Activated naive CD8-positive, alpha-beta T cell treated with anti-CD3 and anti-CD28 coated beads for 36 hours (primary cell): ENCODE data around the gene ERH. TPM values are rescaled to one million over a fixed set of nuclear protein-coding genes. Genes with fewer than 3 reads are reported as not detected.

Source experiments
- DNase-seq: peaks from one replicate; pipeline ENCODE4 v3.0.0; 2021
- H3K27ac Mint-ChIP-seq: one replicate; pipeline ENCODE4 v1.8.0; 2022; ENCODE audit warnings: mild to moderate bottlenecking, moderate library complexity, mixed read lengths
- H3K27me3 Mint-ChIP-seq: one replicate; pipeline ENCODE4 v1.8.0; 2022; ENCODE audit warnings: mild to moderate bottlenecking, mixed read lengths
- H3K36me3 Mint-ChIP-seq: one replicate; pipeline ENCODE4 v1.8.0; 2021; ENCODE audit warnings: mild to moderate bottlenecking, mixed read lengths
- H3K4me1 Mint-ChIP-seq: one replicate; pipeline ENCODE4 v1.8.0; 2021; ENCODE audit warnings: mixed read lengths
- H3K4me3 Mint-ChIP-seq: one replicate; pipeline ENCODE4 v1.8.0; 2022; ENCODE audit warnings: mild to moderate bottlenecking, moderate library complexity, mixed read lengths
- H3K9me3 Mint-ChIP-seq: one replicate; pipeline ENCODE4 v1.8.0; 2022; ENCODE audit warnings: mixed read lengths
- total RNA-seq, 2 experiments: library from RNA; stranded (reverse); gene quantifications; one replicate each; pipeline ENCODE4 v1.2.3, GENCODE V29; 2021

ERH gene
- total RNA-seq, 2 experiments from 2014 or later, result 392 to 403 TPM

GRCh38 chr14:69374235-69374634 lies 23.9 kb downstream of the ERH start:
- H3K4me1 Mint-ChIP-seq, result peaks cover 25% of the 10 kb centered on the region
- H3K9me3 Mint-ChIP-seq, result peaks cover 5% of the 10 kb centered on the region
- H3K27ac Mint-ChIP-seq, result peak overlapping the region; percentile 93
- H3K27me3 Mint-ChIP-seq, result no peaks in the 10 kb centered on the region
- peaks cover 50% of the 10 kb centered on the region for H3K36me3 Mint-ChIP-seq
- DNase-seq, result no peak
- peak overlapping the region; percentile 20 for H3K4me3 Mint-ChIP-seq

- peaks cover 5% of the 10 kb centered on the region for H3K9me3 Mint-ChIP-seq
- H3K27me3 Mint-ChIP-seq, result no peaks in the 10 kb centered on the region
- H3K4me1 Mint-ChIP-seq, result peaks cover 27% of the 10 kb centered on the region
- H3K36me3 Mint-ChIP-seq, result peaks cover 46% of the 10 kb centered on the region
- DNase-seq, result no peak
- H3K27ac Mint-ChIP-seq, result peak overlapping the region; percentile 93
- peak overlapping the region; percentile 5 for H3K4me3 Mint-ChIP-seq
Measured at GRCh38 chr14:69373104-69373503, 25.0 kb downstream of the ERH start.

- H3K27ac Mint-ChIP-seq, result no peak overlapping the region
- peaks cover 5% of the 10 kb centered on the region for H3K9me3 Mint-ChIP-seq
- no peak for DNase-seq
- no peak overlapping the region for H3K4me3 Mint-ChIP-seq
- H3K27me3 Mint-ChIP-seq, result no peaks in the 10 kb centered on the region
- peaks cover 43% of the 10 kb centered on the region for H3K36me3 Mint-ChIP-seq
- peaks cover 28% of the 10 kb centered on the region for H3K4me1 Mint-ChIP-seq
Measured at GRCh38 chr14:69372146-69372545, 26.0 kb downstream of the ERH start.

- no peaks in the 10 kb centered on the region for H3K27me3 Mint-ChIP-seq
- no peaks in the 10 kb centered on the region for H3K9me3 Mint-ChIP-seq
- H3K4me3 Mint-ChIP-seq, result no peak overlapping the region
- DNase-seq, result no peak
- no peak overlapping the region for H3K27ac Mint-ChIP-seq
- H3K4me1 Mint-ChIP-seq, result peaks cover 28% of the 10 kb centered on the region
- peaks cover 22% of the 10 kb centered on the region for H3K36me3 Mint-ChIP-seq
Measured at GRCh38 chr14:69370061-69370460, 28.0 kb downstream of the ERH start.

DNA sequence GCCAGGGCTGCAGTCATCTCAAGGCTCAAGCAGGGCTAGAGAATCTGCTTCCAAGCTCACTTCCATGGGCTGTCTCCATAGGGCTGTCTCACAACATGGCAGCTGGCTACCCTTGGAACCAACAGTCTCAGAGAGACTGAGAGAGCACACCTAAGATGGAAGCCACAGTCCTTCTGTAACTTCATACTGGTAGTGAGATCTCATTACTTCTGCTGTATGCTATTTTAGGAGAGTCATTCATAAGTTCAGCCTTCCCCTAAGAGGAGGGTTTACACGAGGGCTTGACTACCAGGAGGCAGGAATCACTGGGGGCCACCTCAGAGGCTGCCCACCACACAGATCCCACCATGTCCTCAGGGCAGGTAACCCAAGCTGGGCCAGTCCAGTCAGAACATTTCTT lies 29.7 kb downstream of the ERH start:
- H3K36me3 Mint-ChIP-seq, result peaks cover 11% of the 10 kb centered on the region
- H3K27me3 Mint-ChIP-seq, result no peaks in the 10 kb centered on the region
- H3K9me3 Mint-ChIP-seq, result no peaks in the 10 kb centered on the region
- no peak for DNase-seq
- no peak overlapping the region for H3K4me3 Mint-ChIP-seq
- H3K4me1 Mint-ChIP-seq, result peaks cover 14% of the 10 kb centered on the region
- H3K27ac Mint-ChIP-seq, result no peak overlapping the region

DNA sequence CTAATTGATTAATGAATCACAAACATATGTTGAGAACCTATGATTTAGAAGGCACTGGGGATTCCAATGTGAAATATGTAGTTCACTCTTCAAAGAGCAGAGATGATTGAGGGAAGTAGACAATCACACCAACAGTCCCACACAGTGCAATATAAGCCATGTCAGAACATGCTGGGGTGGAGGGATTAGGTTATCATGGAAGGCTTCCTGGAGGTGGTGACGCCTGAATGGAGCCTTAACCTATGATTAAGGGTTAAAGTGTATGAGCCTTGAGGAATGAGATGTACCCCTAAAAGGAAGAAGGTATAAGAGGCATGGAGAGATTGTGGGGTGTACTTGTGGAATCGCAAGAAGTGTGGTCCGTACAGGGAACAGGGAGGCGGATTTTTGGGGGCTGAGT lies 31.3 kb downstream of the ERH start:
- H3K27ac Mint-ChIP-seq, result no peak overlapping the region

GRCh38 chr14:69366069-69366468 lies 32.0 kb downstream of the ERH start:
- no peaks in the 10 kb centered on the region for H3K9me3 Mint-ChIP-seq
- H3K4me1 Mint-ChIP-seq, result peaks cover 5% of the 10 kb centered on the region
- no peaks in the 10 kb centered on the region for H3K27me3 Mint-ChIP-seq
- H3K36me3 Mint-ChIP-seq, result no peaks in the 10 kb centered on the region
- no peak for DNase-seq
- H3K27ac Mint-ChIP-seq, result no peak overlapping the region
- H3K4me3 Mint-ChIP-seq, result no peak overlapping the region

More for the DNA sequence above, 31.3 kb downstream of the ERH start:
- no peak overlapping the region for H3K4me3 Mint-ChIP-seq
- H3K36me3 Mint-ChIP-seq, result no peaks in the 10 kb centered on the region
- peaks cover 5% of the 10 kb centered on the region for H3K4me1 Mint-ChIP-seq
- no peak for DNase-seq
- H3K27me3 Mint-ChIP-seq, result no peaks in the 10 kb centered on the region
- no peaks in the 10 kb centered on the region for H3K9me3 Mint-ChIP-seq

DNA sequence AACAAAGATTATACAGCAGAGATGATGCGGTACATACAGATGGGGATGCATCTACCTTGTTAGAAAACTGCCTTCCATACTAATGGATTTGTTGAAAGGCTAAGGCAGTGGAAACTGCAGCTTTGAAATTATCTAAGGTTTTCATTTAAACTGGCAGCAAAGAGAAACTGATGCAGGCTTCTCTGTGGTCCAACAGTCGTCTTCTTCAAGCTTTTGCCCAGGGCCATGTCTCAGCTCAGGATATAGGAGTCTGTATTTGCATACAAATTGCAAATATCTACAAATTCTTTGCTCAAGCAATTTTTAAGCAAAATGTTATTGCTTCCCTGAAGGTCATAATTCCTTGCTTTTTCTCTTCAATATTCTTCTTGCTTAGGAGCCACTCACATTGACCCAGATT lies 33.7 kb downstream of the ERH start:
- H3K9me3 Mint-ChIP-seq, result no peaks in the 10 kb centered on the region
- H3K4me1 Mint-ChIP-seq, result peaks cover 8% of the 10 kb centered on the region
- H3K4me3 Mint-ChIP-seq, result no peak overlapping the region
- DNase-seq, result no peak
- H3K36me3 Mint-ChIP-seq, result no peaks in the 10 kb centered on the region
- no peak overlapping the region for H3K27ac Mint-ChIP-seq
- H3K27me3 Mint-ChIP-seq, result peaks cover 7% of the 10 kb centered on the region

DNA sequence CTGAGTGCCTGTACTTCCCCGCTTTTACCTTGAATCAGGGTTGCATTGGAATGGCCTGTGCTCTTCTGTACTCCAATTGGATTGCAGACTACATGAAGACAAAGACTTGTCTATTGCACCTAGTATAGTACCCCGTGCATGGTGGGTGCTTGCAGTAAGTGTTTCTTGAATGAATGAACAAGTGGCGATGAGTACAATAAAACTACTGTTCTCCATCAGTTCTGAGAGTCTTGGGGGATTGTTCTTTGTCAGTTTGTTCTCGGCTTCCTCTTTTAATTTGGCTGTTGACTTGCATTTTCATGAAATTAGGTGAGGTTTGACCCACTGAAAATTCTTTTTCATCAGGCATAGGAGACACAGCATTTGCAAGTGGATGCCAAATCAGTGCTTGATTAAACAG lies 34.1 kb downstream of the ERH start:
- peaks cover 7% of the 10 kb centered on the region for H3K27me3 Mint-ChIP-seq
- H3K9me3 Mint-ChIP-seq, result no peaks in the 10 kb centered on the region
- H3K27ac Mint-ChIP-seq, result no peak overlapping the region
- no peaks in the 10 kb centered on the region for H3K36me3 Mint-ChIP-seq
- H3K4me1 Mint-ChIP-seq, result peaks cover 9% of the 10 kb centered on the region
- H3K4me3 Mint-ChIP-seq, result no peak overlapping the region
- no peak for DNase-seq

GRCh38 chr14:69363055-69363454 lies 35.0 kb downstream of the ERH start:
- Mint-ChIP-seq H3K27me3 (peaks cover 7% of the 10 kb centered on the region), H3K4me3 (no peak overlapping the region), H3K36me3 (no peaks in the 10 kb centered on the region), H3K9me3 (no peaks in the 10 kb centered on the region), H3K27ac (no peak overlapping the region), H3K4me1 (peaks cover 14% of the 10 kb centered on the region)
- DNase-seq, result no peak

DNA sequence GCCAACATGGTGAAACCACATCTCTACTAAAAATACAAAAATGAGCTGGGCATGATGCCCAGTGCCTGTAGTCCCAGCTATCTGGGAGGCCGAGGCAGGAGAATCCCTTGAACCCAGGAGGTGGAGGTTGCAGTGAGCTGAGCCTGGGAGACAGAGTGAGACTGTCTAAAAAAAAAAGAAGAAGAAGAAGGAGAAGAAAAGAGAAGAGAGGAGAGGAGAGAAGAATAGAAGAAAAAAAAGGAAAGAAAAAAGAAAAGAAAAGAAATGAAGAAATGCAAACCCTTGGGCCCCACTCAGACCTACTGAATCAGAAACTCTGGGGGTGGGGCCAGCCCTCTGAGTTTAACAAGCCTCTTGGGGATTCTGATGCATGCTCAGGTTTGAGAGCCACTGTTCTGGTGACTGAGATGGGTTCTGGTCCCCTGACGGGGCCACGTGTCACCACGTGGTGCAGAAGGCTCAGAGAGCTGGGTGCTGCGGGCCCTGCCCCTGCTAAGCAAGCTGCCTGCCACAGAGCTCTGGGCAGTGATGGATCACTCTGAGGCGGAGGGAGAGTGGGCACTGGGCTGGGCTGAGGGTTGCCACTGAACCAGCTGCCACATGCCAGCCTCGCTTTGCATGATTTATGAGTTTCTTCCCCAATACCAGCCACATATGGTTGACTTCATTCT lies 37.5 kb downstream of the ERH start:
- Mint-ChIP-seq H3K4me3 (no peak overlapping the region), H3K36me3 (no peaks in the 10 kb centered on the region), H3K27ac (no peak overlapping the region), H3K9me3 (no peaks in the 10 kb centered on the region), H3K4me1 (peaks cover 17% of the 10 kb centered on the region), H3K27me3 (peaks cover 7% of the 10 kb centered on the region)
- DNase-seq, result no peak

- H3K9me3 Mint-ChIP-seq, result no peaks in the 10 kb centered on the region
- no peaks in the 10 kb centered on the region for H3K36me3 Mint-ChIP-seq
- no peak for DNase-seq
- H3K4me3 Mint-ChIP-seq, result no peak overlapping the region
- H3K4me1 Mint-ChIP-seq, result peaks cover 26% of the 10 kb centered on the region
- no peak overlapping the region for H3K27ac Mint-ChIP-seq
- H3K27me3 Mint-ChIP-seq, result peaks cover 7% of the 10 kb centered on the region
Measured at GRCh38 chr14:69358966-69359365, 39.1 kb downstream of the ERH start.

- no peak overlapping the region for H3K4me3 Mint-ChIP-seq
- peak; percentile 62 for DNase-seq
- no peaks in the 10 kb centered on the region for H3K36me3 Mint-ChIP-seq
- peaks cover 30% of the 10 kb centered on the region for H3K4me1 Mint-ChIP-seq
- no peak overlapping the region for H3K27ac Mint-ChIP-seq
- H3K9me3 Mint-ChIP-seq, result no peaks in the 10 kb centered on the region
- H3K27me3 Mint-ChIP-seq, result peaks cover 7% of the 10 kb centered on the region
Measured at GRCh38 chr14:69358233-69358963, 39.7 kb downstream of the ERH start.

DNA sequence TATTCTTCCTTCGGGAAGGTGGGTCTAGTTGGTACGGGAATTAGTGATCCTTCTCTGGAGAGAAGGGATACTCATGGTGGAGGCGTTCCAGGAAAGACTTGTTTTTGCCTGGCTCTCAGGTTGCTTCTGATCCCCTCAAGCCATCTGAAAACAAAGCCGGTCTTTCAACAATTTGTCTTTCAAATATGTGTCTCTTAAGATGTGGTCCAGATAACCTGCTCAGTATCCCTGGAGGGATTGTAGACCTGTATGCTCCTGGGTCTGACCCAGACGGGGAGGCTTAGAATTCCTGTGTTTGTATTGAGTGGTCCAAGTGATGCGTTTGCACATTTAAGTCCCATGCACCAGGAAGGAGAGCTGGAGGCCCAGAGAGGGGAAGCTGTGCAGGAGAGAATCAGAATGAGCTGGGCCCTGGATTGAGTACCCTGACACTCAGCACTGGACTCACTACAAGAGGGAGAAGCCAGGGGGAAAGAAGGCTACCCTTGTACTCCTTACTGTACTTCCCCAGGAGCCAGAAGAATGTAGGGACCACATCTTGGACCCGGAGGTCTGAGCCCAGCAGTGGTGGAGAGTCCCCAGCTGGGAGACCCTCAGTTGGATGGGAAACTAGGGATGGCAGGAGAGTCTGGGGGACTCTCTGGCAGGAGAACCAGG lies 40.4 kb downstream of the ERH start:
- DNase-seq, result no peak
- peaks cover 31% of the 10 kb centered on the region for H3K4me1 Mint-ChIP-seq
- H3K36me3 Mint-ChIP-seq, result no peaks in the 10 kb centered on the region
- no peak overlapping the region for H3K27ac Mint-ChIP-seq
- no peak overlapping the region for H3K4me3 Mint-ChIP-seq
- H3K9me3 Mint-ChIP-seq, result no peaks in the 10 kb centered on the region
- peaks cover 7% of the 10 kb centered on the region for H3K27me3 Mint-ChIP-seq

DNA sequence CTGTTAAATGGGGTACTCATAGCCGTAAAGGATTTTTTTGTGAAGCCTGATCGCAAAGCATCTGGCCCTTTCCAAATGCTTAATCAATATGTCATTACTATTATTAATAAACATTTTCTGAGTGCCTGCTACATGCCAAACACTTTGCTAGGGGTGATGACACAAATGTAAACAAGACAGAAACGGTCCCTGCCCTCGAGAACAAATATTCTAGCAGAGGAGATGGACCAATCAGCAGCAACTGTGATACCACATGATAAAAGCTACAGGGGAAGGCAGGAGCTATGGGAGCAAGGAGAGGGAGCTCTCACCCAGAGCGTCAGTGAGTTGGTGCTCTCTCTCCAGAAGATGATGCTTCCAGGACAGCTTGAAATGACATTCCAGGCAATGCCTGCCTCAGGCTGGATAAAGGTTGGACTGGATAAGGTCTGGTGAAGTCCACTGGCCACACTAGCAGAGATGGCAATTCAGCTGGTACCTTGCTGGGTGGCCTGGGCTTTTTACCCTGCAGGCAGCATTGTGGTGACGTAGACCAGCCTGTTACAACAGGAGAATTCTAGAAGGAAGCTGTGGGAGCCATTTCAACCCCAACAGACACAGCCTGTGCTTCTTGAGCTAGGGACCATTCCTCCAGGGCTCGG lies 41.1 kb downstream of the ERH start:
- DNase-seq, result no peak
- Mint-ChIP-seq H3K27ac (no peak overlapping the region), H3K36me3 (no peaks in the 10 kb centered on the region), H3K4me1 (peaks cover 31% of the 10 kb centered on the region), H3K4me3 (no peak overlapping the region), H3K9me3 (no peaks in the 10 kb centered on the region), H3K27me3 (peaks cover 7% of the 10 kb centered on the region)
